Calu3 (cell line): ENCODE data around the gene ZBTB38. TPM values are rescaled to one million over a fixed set of nuclear protein-coding genes. Genes with fewer than 3 reads are reported as not detected.

Experiments
- BruUV-seq: library from RNA; stranded (reverse); fragments of 400-500 nt; replicated peaks from 2 replicates; lab custom pipeline; 2021; lab: Mats Ljungman, UMichigan
- CTCF ChIA-PET: fragments of 300-600 bp; sonication (Branson Sonifier 250); formaldehyde crosslinking; loops from one replicate; lab custom pipeline; 2022; ENCODE audit warnings: antibody characterized with exemption; lab: Charles Lee
- DNase-seq: peaks from one replicate; pipeline ENCODE4 v3.0.0; 2022
- H3K27ac Mint-ChIP-seq: one replicate; pipeline ENCODE4 v1.8.0; 2022; ENCODE audit warnings: mixed read lengths; ENCODE audit not compliant: unreplicated experiment
- H3K27me3 Mint-ChIP-seq: one replicate; pipeline ENCODE4 v1.8.0; 2022; ENCODE audit warnings: mixed read lengths; ENCODE audit not compliant: unreplicated experiment
- H3K36me3 Mint-ChIP-seq: one replicate; pipeline ENCODE4 v1.8.0; 2022; ENCODE audit warnings: mild to moderate bottlenecking, moderate library complexity, mixed read lengths; ENCODE audit not compliant: insufficient read depth, unreplicated experiment
- H3K4me1 Mint-ChIP-seq: one replicate; pipeline ENCODE4 v1.8.0; 2022; ENCODE audit warnings: mild to moderate bottlenecking, low read depth, mixed read lengths; ENCODE audit not compliant: unreplicated experiment
- H3K4me3 Mint-ChIP-seq: one replicate; pipeline ENCODE4 v1.8.0; 2022; ENCODE audit warnings: mild to moderate bottlenecking, low read depth, moderate library complexity, mixed read lengths; ENCODE audit not compliant: unreplicated experiment
- H3K9me3 Mint-ChIP-seq: one replicate; pipeline ENCODE4 v1.8.0; 2022; ENCODE audit warnings: low read depth, mixed read lengths; ENCODE audit not compliant: unreplicated experiment
- intact Hi-C: fragments of 100-400 bp; cut with micrococcal nuclease; formaldehyde crosslinking; loops from one replicate; pipeline ENCODE4 v1.10.0; 2022; ENCODE audit not compliant: unreplicated experiment
- total RNA-seq: library from RNA; stranded (reverse); gene quantifications from 2 replicates; pipeline ENCODE4 v1.2.3, GENCODE V29; 2022
- TF ChIP-seq, protein P1 (sequence below): fragments of 200-600 bp; IDR thresholded peaks from one replicate; pipeline ENCODE4 v1.8.0; 2022; ENCODE audit warnings: antibody characterized with exemption; ENCODE audit not compliant: unreplicated experiment

ZBTB38 gene
- total RNA-seq, 1 experiment from 2014 or later = 95.9 TPM

- intact Hi-C loops = no loop called here
- H3K27ac Mint-ChIP-seq = no peak overlapping the region
- H3K36me3 Mint-ChIP-seq = no peaks in the 10 kb centered on the region
- DNase-seq = no peak
- H3K9me3 Mint-ChIP-seq = no peaks in the 10 kb centered on the region
- H3K4me3 Mint-ChIP-seq = no peak overlapping the region
- TF ChIP-seq, protein P1, sequence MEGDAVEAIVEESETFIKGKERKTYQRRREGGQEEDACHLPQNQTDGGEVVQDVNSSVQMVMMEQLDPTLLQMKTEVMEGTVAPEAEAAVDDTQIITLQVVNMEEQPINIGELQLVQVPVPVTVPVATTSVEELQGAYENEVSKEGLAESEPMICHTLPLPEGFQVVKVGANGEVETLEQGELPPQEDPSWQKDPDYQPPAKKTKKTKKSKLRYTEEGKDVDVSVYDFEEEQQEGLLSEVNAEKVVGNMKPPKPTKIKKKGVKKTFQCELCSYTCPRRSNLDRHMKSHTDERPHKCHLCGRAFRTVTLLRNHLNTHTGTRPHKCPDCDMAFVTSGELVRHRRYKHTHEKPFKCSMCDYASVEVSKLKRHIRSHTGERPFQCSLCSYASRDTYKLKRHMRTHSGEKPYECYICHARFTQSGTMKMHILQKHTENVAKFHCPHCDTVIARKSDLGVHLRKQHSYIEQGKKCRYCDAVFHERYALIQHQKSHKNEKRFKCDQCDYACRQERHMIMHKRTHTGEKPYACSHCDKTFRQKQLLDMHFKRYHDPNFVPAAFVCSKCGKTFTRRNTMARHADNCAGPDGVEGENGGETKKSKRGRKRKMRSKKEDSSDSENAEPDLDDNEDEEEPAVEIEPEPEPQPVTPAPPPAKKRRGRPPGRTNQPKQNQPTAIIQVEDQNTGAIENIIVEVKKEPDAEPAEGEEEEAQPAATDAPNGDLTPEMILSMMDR = no peak
- H3K27me3 Mint-ChIP-seq = no peaks in the 10 kb centered on the region
- BruUV-seq = no TSS peak
- peaks cover 22% of the 10 kb centered on the region for H3K4me1 Mint-ChIP-seq
- CTCF ChIA-PET = interaction anchor here (0.7 to 1.5 kb wide), 2 partner anchors 25 to 104 kb away, joined by 3 to 5 read pairs; no protein-coding TSS in a partner anchor
These were observed 44.0 kb downstream of the ZBTB38 start for GRCh38 chr3:141412087-141412935.

- H3K9me3 Mint-ChIP-seq = no peaks in the 10 kb centered on the region
- H3K27ac Mint-ChIP-seq = no peak overlapping the region
- intact Hi-C loops = no loop called here
These were observed 44.6 kb downstream of the ZBTB38 start for GRCh38 chr3:141412936-141413354.

GRCh38 chr3:141413391-141413790 lies 45.1 kb downstream of the ZBTB38 start:
- CTCF ChIA-PET = interaction anchor here (0.7 kb wide), 1 partner anchor 24 kb away, joined by 3 read pairs; no protein-coding TSS in a partner anchor
- Mint-ChIP-seq H3K27me3 (no peaks in the 10 kb centered on the region), H3K27ac (no peak overlapping the region), H3K4me3 (no peak overlapping the region), H3K4me1 (peaks cover 22% of the 10 kb centered on the region), H3K36me3 (no peaks in the 10 kb centered on the region), H3K9me3 (no peaks in the 10 kb centered on the region)
- no peak for DNase-seq
- TF ChIP-seq, protein P1 = no peak
- no TSS peak for BruUV-seq
- intact Hi-C loops = no loop called here

More at GRCh38 chr3:141412936-141413354, 44.6 kb downstream of the ZBTB38 start:
- BruUV-seq = no TSS peak
- H3K4me1 Mint-ChIP-seq = peaks cover 22% of the 10 kb centered on the region
- H3K27me3 Mint-ChIP-seq = no peaks in the 10 kb centered on the region
- TF ChIP-seq, protein P1 = no peak
- CTCF ChIA-PET = interaction anchor here (0.7 kb wide), 1 partner anchor 24 kb away, joined by 3 read pairs; no protein-coding TSS in a partner anchor
- H3K36me3 Mint-ChIP-seq = no peaks in the 10 kb centered on the region
- DNase-seq = no peak
- H3K4me3 Mint-ChIP-seq = no peak overlapping the region

GRCh38 chr3:141413801-141414689 lies 45.7 kb downstream of the ZBTB38 start:
- no peak overlapping the region for H3K27ac Mint-ChIP-seq
- no TSS peak for BruUV-seq
- no peaks in the 10 kb centered on the region for H3K9me3 Mint-ChIP-seq
- peaks cover 22% of the 10 kb centered on the region for H3K4me1 Mint-ChIP-seq
- CTCF ChIA-PET = no interaction called here
- no peak for DNase-seq
- TF ChIP-seq, protein P1 = no peak
- no peak overlapping the region for H3K4me3 Mint-ChIP-seq
- intact Hi-C loops = no loop called here
- no peaks in the 10 kb centered on the region for H3K27me3 Mint-ChIP-seq
- H3K36me3 Mint-ChIP-seq = no peaks in the 10 kb centered on the region
